A549 treated with Hydrocortisone at 1 μM for 4 hours (cell line): ENCODE measurements around the gene SPATA31E1. TPM values are rescaled to one million over a fixed set of nuclear protein-coding genes. Genes with fewer than 3 reads are reported as not detected.

Experiments used
- total RNA-seq: library from RNA; stranded (reverse); fragments of 200-300 nt; extraction: Qiagen RNA extraction; gene quantifications from 5 replicates; pipeline ENCODE4 v1.2.3, GENCODE V29; 2022

Gene SPATA31E1
- 0.02 TPM in 1 of 5 replicates, not detected in the others for total RNA-seq

GRCh38 chr9:87882627-87883026 lies at the start of gene SPATA31E1:
TSS of gene SPATA31E1 (plus strand) at chr9:87882877. CDS start at chr9:87882892, 15 bp downstream.

GRCh38 chr9:87917662-87918061 lies 35.0 kb downstream of the SPATA31E1 start, which contains the start of gene SPATA31C1:
TSS of gene SPATA31C1 (plus strand) at chr9:87917962.

Other genes with a start within 250 kb of the SPATA31E1 start
- 618 to 759 TPM (median 642 TPM) in 5 replicates for gene CTSL, start 156.8 kb upstream of the SPATA31E1 start, total RNA-seq
- gene SPATA31C1, start 35.1 kb downstream of the SPATA31E1 start, total RNA-seq: not detected in 5 replicates
- 6.5 to 7.5 TPM (median 6.9 TPM) in 5 replicates for gene CDK20, start 91.7 kb downstream of the SPATA31E1 start, total RNA-seq